ENCODE results near the gene GPC5. TPM values are rescaled to one million over a fixed set of nuclear protein-coding genes. Genes with fewer than 3 reads are reported as not detected.

Gene GPC5
- polyA plus RNA-seq, 2 of the 4 experiments (the other 2 are of a cell fraction) = not detected

- ChIA-PET CTCF (no interaction called here), POLR2A (no interaction called here)
- no peak for FAIRE-seq
- Histone ChIP-seq H3K4me2 (no peak overlapping the region), H3K27ac (no peak overlapping the region), H3K9me3 (no peaks in the 10 kb centered on the region), H3K4me1 (no peaks in the 10 kb centered on the region), H3K4me3 (no peak overlapping the region)
- no peak for DNase-seq (ENCODE audit: low read depth in 1 of 2, low spot score in 1 of 2)
- WGBS (ENCODE audit: missing lambda C conversion rate) = 14% methylated on average over 5 of the region's 5 CpGs
- no peak for ATAC-seq
- no peak for TF ChIP-seq SREBF2 (IDR thresholded peaks at IDR 0.05)
- no peak for TF ChIP-seq HOXB5 (CRISPR knock-in tag; IDR thresholded peaks at IDR 0.05)
- TF ChIP-seq ELK1 (IDR thresholded peaks at IDR 0.05; ENCODE audit: low read depth, low read length) = no peak
- no peak for TF ChIP-seq EHF (CRISPR knock-in tag; IDR thresholded peaks at IDR 0.05)
- TF ChIP-seq BHLHE40 (IDR thresholded peaks at IDR 0.05; ENCODE audit: low read depth, low read length) = no peak
- TF ChIP-seq HMGXB4 (CRISPR knock-in tag; IDR thresholded peaks at IDR 0.05; ENCODE audit: borderline replicate concordance) = no peak
- no peak for TF ChIP-seq CBX2 (IDR thresholded peaks at IDR 0.05; ENCODE audit: borderline replicate concordance, low read depth)
- TF ChIP-seq RAD21 (conservative IDR thresholded peaks at IDR 0.05 in 1 of 2, IDR thresholded peaks at IDR 0.05 in 1 of 2) = no peak
- TF ChIP-seq POLR2AphosphoS2 (conservative IDR thresholded peaks at IDR 0.05; ENCODE audit: low read length) = no peak
- no peak for TF ChIP-seq KDM5A (IDR thresholded peaks at IDR 0.05)
- TF ChIP-seq HEYL (CRISPR knock-in tag; IDR thresholded peaks at IDR 0.05) = no peak
- TF ChIP-seq CHD2 (IDR thresholded peaks at IDR 0.05; ENCODE audit: low read length, partially characterized antibody) = no peak
- TF ChIP-seq MYC (IDR thresholded peaks at IDR 0.05; ENCODE audit: borderline replicate concordance, low read length) = no peak
- no peak for TF ChIP-seq NPAS2 (CRISPR knock-in tag; IDR thresholded peaks at IDR 0.05; ENCODE audit: borderline replicate concordance)
- no peak for TF ChIP-seq ESRRA (IDR thresholded peaks at IDR 0.05; ENCODE audit: borderline replicate concordance, low read length)
- TF ChIP-seq HOXA7 (CRISPR knock-in tag; IDR thresholded peaks at IDR 0.05) = no peak
- TF ChIP-seq FOXS1 (CRISPR knock-in tag; IDR thresholded peaks at IDR 0.05) = no peak
- no peak for TF ChIP-seq HDAC2 (IDR thresholded peaks at IDR 0.05)
These were observed 834.5 kb downstream of the GPC5 start for GRCh38 chr13:92232871-92233270.

GRCh38 chr13:92251671-92252210 is 853.3 kb downstream of the GPC5 start:
- DNase-seq (ENCODE audit: low read depth in 1 of 2, low spot score in 1 of 2) (no peak), FAIRE-seq (no peak), ATAC-seq (no peak)
- ChIA-PET POLR2A (no interaction called here), CTCF (no interaction called here)
- Histone ChIP-seq H3K27ac (no peak overlapping the region), H3K4me1 (no peaks in the 10 kb centered on the region), H3K4me3 (no peak overlapping the region), H3K4me2 (no peak overlapping the region), H3K9me3 (no peaks in the 10 kb centered on the region)
- WGBS (ENCODE audit: missing lambda C conversion rate) = 4% methylated on average over 2 of the region's 2 CpGs
- TF ChIP-seq KDM5A (IDR thresholded peaks at IDR 0.05) = no peak
- TF ChIP-seq MYC (IDR thresholded peaks at IDR 0.05; ENCODE audit: borderline replicate concordance, low read length) = no peak
- no peak for TF ChIP-seq EHMT2 (IDR thresholded peaks at IDR 0.05; ENCODE audit: low read depth)
- no peak for TF ChIP-seq ZNF302 (CRISPR knock-in tag; IDR thresholded peaks at IDR 0.05)
- no peak for TF ChIP-seq HEYL (CRISPR knock-in tag; IDR thresholded peaks at IDR 0.05)
- TF ChIP-seq PBX3 (IDR thresholded peaks at IDR 0.05) = no peak
- no peak for TF ChIP-seq SMC3 (IDR thresholded peaks at IDR 0.05)
- no peak for TF ChIP-seq SREBF2 (IDR thresholded peaks at IDR 0.05)
- no peak for TF ChIP-seq RARB (CRISPR knock-in tag; IDR thresholded peaks at IDR 0.05)
- TF ChIP-seq EP300 (IDR thresholded peaks at IDR 0.05) = no peak
- TF ChIP-seq CBX8 (IDR thresholded peaks at IDR 0.05) = no peak
- TF ChIP-seq MAFK (IDR thresholded peaks at IDR 0.05; ENCODE audit: partially characterized antibody) = no peak
- TF ChIP-seq CTCF (IDR thresholded peaks at IDR 0.05) = no peak
- TF ChIP-seq MAZ (IDR thresholded peaks at IDR 0.05; ENCODE audit: borderline replicate concordance, low read depth, low read length) = no peak
- TF ChIP-seq NR3C1 (IDR thresholded peaks at IDR 0.05) = no peak
- no peak for TF ChIP-seq HMGXB4 (CRISPR knock-in tag; IDR thresholded peaks at IDR 0.05; ENCODE audit: borderline replicate concordance)

Data from A549 (cell line).